ENCODE results near the gene KRTAP1-4.

DNA sequence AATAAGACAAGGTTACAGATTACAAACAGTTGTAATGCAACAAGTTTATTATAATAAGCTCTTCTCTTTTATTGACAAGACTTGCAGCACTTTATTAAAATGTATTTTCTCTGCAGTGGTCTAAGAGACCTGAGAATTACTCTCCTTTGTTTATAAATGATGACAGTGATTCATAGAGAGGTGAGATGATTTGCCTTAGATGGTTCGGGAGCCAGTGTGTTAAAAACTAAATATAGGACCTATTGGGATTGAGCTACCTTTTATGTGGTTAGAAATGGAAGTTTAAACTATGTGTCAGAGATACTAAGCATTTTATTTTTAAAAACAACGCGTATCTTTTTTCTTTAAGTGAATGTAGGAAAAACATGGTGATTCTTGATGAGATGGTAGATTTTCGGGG lies 33.2 kb downstream of the KRTAP1-4 start:
- no peak for TF ChIP-seq POLR2AphosphoS5 (IDR thresholded peaks at IDR 0.05; ENCODE audit: low read depth)
- TF ChIP-seq, protein P1, sequence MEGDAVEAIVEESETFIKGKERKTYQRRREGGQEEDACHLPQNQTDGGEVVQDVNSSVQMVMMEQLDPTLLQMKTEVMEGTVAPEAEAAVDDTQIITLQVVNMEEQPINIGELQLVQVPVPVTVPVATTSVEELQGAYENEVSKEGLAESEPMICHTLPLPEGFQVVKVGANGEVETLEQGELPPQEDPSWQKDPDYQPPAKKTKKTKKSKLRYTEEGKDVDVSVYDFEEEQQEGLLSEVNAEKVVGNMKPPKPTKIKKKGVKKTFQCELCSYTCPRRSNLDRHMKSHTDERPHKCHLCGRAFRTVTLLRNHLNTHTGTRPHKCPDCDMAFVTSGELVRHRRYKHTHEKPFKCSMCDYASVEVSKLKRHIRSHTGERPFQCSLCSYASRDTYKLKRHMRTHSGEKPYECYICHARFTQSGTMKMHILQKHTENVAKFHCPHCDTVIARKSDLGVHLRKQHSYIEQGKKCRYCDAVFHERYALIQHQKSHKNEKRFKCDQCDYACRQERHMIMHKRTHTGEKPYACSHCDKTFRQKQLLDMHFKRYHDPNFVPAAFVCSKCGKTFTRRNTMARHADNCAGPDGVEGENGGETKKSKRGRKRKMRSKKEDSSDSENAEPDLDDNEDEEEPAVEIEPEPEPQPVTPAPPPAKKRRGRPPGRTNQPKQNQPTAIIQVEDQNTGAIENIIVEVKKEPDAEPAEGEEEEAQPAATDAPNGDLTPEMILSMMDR (IDR thresholded peaks at IDR 0.05; ENCODE audit: insufficient read depth, low read length), result no peak
- TF ChIP-seq, protein P2, sequence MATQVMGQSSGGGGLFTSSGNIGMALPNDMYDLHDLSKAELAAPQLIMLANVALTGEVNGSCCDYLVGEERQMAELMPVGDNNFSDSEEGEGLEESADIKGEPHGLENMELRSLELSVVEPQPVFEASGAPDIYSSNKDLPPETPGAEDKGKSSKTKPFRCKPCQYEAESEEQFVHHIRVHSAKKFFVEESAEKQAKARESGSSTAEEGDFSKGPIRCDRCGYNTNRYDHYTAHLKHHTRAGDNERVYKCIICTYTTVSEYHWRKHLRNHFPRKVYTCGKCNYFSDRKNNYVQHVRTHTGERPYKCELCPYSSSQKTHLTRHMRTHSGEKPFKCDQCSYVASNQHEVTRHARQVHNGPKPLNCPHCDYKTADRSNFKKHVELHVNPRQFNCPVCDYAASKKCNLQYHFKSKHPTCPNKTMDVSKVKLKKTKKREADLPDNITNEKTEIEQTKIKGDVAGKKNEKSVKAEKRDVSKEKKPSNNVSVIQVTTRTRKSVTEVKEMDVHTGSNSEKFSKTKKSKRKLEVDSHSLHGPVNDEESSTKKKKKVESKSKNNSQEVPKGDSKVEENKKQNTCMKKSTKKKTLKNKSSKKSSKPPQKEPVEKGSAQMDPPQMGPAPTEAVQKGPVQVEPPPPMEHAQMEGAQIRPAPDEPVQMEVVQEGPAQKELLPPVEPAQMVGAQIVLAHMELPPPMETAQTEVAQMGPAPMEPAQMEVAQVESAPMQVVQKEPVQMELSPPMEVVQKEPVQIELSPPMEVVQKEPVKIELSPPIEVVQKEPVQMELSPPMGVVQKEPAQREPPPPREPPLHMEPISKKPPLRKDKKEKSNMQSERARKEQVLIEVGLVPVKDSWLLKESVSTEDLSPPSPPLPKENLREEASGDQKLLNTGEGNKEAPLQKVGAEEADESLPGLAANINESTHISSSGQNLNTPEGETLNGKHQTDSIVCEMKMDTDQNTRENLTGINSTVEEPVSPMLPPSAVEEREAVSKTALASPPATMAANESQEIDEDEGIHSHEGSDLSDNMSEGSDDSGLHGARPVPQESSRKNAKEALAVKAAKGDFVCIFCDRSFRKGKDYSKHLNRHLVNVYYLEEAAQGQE (IDR thresholded peaks at IDR 0.05; ENCODE audit: insufficient replicate concordance, low read depth), result no peak

Measured in HL-60 (cell line).